HL-60 (cell line): Measurements from ENCODE around the gene IFIT2.

Experiments used
- DNase-seq, 2 experiments: peaks; one replicate each; pipeline ENCODE4 v3.0.0-alpha.2; 2010 to 2020; ENCODE audit warnings: low read depth in 1 of 2, low spot score in 1 of 2
- H3K27ac ChIP-seq: fragments of 250-450 bp; sonication (Bioruptor Pico); replicated peaks from 2 replicates; pipeline ENCODE4 v1.5.1; 2020; ENCODE audit warnings: mild to moderate bottlenecking, moderate library complexity
- H3K27me3 ChIP-seq: fragments of 250-450 bp; sonication (Bioruptor Pico); 2 replicates; pipeline ENCODE4 v1.5.1; 2021; ENCODE audit warnings: mild to moderate bottlenecking, moderate library complexity; ENCODE audit not compliant: insufficient read depth, poor library complexity, severe bottlenecking
- H3K4me3 ChIP-seq: replicated peaks from 2 replicates; pipeline ENCODE4 v1.5.1; 2011; ENCODE audit warnings: mild to moderate bottlenecking, control low read depth, low read length; ENCODE audit not compliant: insufficient read depth
- CTCF ChIP-seq: IDR thresholded peaks from one replicate; pipeline ENCODE4 v1.5.1; 2011; ENCODE audit warnings: low read length, control low read depth, inconsistent platforms; ENCODE audit not compliant: insufficient read depth
- GABPA ChIP-seq: IDR thresholded peaks from 2 replicates; pipeline ENCODE4 v1.6.1; 2012; ENCODE audit warnings: low read depth
- POLR2AphosphoS5 ChIP-seq: IDR thresholded peaks from 2 replicates; pipeline ENCODE4 v1.6.1; 2012; ENCODE audit warnings: low read depth
- REST ChIP-seq: IDR thresholded peaks from 2 replicates; pipeline ENCODE4 v1.6.1; 2012; ENCODE audit warnings: low read depth; ENCODE audit not compliant: insufficient replicate concordance
- SPI1 ChIP-seq: IDR thresholded peaks from 2 replicates; pipeline ENCODE4 v1.6.1; 2012; ENCODE audit warnings: low read depth, mild to moderate bottlenecking, borderline replicate concordance

Gene IFIT2

GRCh38 chr10:89256340-89256739, 45.5 kb upstream of the IFIT2 start:
- TF ChIP-seq CTCF (no peak), POLR2AphosphoS5 (no peak), REST (no peak), GABPA (no peak), SPI1 (no peak)
- Histone ChIP-seq H3K27me3 (no peaks in the 10 kb centered on the region), H3K4me3 (no peak overlapping the region), H3K27ac (no peak overlapping the region)
- DNase-seq: no peak

- Histone ChIP-seq H3K4me3 (no peak overlapping the region), H3K27ac (no peak overlapping the region), H3K27me3 (no peaks in the 10 kb centered on the region)
- DNase-seq: no peak
- TF ChIP-seq GABPA: no peak
- TF ChIP-seq SPI1: no peak
- no peak for TF ChIP-seq CTCF
- no peak for TF ChIP-seq POLR2AphosphoS5
- no peak for TF ChIP-seq REST
Observed at GRCh38 chr10:89256962-89257361, 44.9 kb upstream of the IFIT2 start.

- no peaks in the 10 kb centered on the region for H3K27me3 ChIP-seq
- no peak for DNase-seq
- no peak overlapping the region for H3K4me3 ChIP-seq
- TF ChIP-seq REST (no peak), SPI1 (no peak), GABPA (no peak), CTCF (no peak), POLR2AphosphoS5 (no peak)
- no peak overlapping the region for H3K27ac ChIP-seq
Observed at GRCh38 chr10:89257581-89257980, 44.3 kb upstream of the IFIT2 start.
